T-helper 1 cell treated with Interleukin-12 subunit alpha and Interleukin-12 subunit beta and Interleukin-4 antibody, amounts not matched to agents 30 ng/mL and 1 ng/mL, for 36 hours (primary cell): ENCODE measurements around the gene BBX. TPM values are rescaled to one million over a fixed set of nuclear protein-coding genes. Genes with fewer than 3 reads are reported as not detected.

Source experiments
- intact Hi-C: fragments of 100-400 bp; cut with micrococcal nuclease; formaldehyde crosslinking; loops from one replicate; pipeline ENCODE4 v1.15.1; 2024
- total RNA-seq: library from RNA; stranded (reverse); gene quantifications from 2 replicates; pipeline ENCODE4 v1.2.3, GENCODE V29; 2022

BBX gene
- total RNA-seq, 1 donor from 2014 or later, result 42.0 TPM

DNA sequence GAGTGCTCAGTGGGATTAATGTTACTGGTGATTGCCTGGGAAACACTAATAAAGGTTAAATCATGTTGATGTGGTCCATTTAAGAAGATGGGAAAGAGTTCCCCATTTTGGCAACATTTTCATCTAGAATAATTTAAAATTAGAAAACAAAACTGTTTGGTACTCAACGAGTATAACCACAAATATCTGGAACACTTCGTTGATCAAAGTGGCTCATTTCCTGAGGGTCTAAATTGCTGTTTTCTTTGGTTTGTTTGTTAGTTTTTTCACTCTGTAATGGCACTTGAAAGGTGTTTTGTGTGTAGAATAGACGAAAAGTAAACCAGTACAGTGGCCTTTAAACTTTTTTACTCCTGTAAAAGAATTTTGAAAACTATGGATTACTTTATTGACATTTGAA is 73.9 kb downstream of the BBX start:
- intact Hi-C loops, result loop anchor here (5.0 kb wide), 3 partner anchors 531 to 956 kb away; partner anchors contain the start of gene IFT57

DNA sequence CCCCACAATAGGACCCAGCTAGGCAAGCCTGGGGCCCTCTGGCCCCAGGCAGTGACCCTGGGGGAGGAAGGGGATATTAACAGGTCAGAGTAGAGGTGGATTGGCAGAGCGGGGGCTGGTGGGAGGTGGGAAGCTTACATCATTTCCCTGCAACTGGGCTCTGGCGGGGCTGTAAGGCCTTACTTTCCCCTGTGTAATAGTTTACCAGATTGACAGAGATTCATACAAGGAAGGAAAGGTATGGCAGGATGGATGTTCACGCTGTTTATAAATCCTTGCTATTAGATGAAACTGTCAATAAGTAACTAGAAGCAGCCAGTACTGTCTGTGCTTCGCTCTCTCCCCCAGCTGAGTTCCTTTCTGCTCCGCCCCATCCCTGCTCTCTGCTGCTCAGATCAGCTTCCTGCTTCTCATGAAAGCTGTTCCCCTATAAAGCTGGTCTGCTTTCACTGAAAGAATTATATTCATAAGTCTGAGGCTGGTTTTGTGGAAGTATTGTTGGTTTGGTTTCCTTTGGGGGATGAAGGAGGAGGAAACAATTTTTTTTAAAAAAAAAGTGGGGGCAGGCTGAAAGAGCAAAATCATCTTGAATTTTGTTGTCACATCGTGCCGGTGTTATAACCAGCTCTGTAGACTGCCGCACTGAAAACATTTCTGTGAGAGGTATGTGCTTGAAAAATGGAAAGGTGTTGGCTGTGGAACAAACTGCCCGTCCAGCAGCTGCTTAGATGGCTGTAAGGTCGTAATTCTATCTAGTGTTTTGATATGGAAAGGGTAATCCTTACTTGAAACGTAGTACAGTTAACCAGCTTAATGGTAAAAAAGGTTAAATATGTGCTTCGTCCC is 76.4 kb downstream of the BBX start:
- intact Hi-C loops, result loop anchor here (1.0 to 5.0 kb wide), 5 partner anchors 77 to 953 kb away; partner anchors contain the start of genes BBX and IFT57

DNA sequence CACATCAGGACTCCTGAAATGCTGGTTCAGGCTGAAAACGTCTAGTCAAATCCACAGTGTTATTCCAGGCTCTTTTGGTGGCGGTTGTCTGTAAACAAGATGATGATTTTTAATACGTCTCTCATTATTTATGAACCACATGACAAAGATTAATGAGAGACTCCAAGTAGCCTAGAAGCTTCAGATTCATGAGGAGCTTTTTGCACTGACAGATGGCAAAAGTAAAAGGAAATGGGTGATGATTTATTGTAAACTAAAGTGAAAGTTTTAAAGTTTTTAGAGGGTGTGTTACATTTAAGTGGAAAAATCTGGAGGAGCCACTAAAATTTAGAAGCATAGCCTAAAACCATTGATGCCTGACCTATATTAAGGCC is 77.0 kb downstream of the BBX start:
- intact Hi-C loops, result loop anchor here (1.0 to 5.0 kb wide), 5 partner anchors 77 to 953 kb away; partner anchors contain the start of genes BBX and IFT57

DNA sequence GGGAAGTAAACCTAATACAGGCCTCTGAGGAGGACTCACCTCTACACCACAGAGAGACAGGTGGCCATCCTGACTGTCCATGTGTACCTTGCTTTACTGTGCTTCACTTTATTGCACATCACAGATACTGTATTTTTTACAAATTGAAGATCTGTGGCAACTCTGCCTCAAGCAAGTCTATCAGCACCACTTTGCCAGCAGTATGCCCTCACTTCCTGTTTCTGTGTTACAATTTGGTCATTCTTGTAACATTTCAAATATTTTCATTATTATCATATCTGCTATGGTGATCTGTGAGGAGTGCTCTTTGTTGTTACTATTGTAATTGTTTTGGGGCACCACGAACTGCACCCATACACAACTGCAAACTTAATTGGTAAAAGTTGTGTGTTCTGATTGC is 78.0 kb downstream of the BBX start:
- intact Hi-C loops, result no loop called here

DNA sequence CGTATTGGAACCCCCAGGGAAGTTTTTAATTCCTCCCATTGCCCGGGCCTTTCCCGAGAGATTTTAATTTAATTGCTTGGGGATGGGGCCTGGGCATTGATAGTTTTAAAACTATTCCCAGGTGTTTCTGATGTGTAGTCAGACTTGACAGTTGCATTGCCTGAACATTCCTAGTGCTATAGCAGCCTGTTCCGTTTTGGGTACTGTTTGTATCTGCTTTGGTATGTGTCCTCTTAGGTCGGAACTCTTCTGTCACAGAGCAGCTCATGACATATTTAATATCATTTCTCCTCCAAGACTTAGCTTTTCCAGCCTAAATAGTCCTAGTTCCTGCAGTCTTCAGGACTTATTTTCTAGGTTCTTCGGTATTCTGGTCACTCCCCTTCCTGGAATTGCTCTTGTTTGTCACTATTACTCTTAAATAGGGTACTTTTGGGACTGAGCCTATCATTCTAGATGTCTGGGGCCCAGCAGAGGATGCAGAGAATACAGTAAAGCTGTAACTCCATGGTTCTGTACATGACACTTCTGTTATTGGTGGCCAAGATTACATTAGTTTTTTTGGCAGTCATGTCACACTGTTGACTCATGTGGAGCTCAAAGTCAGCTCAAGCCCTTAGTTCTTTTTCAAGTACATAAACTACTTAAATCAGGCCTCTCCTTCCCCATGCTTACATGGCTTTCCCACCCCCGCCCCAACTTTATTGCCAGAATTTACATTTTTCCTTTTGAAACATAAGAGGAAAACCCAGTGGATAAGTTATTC is 81.5 kb downstream of the BBX start:
- intact Hi-C loops, result no loop called here

DNA sequence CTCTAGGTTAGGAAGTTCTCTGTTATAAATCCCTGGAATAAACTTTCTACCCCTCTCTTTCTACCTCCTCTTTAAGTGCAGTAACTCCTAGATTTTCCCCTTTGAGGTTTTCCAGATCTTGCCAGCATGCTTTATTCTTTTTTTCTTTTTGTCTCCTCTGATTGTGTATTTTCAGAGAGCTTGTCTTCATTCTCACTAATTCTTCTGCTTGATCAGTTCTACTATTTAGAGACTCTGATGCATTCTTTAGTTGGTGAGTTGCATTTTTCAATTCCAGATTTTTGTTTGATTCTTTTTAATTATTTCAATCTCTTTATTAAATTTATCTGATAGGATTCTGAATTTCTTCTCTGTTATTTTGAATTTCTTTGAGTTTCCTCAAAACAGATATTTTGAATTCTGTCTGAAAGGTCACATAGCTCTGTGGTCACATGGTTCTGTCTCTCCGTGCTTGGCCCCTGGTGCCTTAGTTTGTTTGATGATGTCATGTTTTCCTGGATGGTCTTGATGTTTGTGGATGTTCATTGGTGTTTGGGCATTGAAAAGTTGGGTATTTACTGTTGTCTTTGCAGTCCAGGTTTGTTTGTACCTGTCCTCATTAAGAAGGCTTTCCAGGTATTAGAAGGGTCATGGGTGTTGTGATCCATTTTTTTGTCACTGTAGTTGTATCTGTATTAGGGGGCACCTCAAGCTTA is 89.2 kb downstream of the BBX start:
- intact Hi-C loops, result no loop called here

DNA sequence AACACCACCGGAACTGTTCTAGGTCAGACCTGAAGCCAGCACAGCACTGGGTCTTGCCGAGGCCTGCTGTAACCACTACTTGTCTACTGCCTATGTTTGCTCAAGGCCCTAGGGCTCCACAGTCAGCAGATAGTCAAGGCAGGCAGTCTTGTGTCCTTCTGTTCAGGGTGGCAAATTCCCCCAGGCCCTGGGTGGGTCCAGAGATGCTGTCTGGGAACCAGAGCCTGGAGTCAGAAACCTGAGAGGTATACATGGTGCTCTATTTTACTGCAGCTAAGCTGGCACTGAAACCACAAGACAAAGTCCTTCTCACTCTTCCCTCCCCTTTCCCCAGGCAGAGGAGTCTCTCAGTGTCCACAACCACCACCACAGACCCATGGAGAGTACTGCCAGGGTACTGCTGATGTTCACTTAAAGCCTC is 89.9 kb downstream of the BBX start:
- intact Hi-C loops, result no loop called here

DNA sequence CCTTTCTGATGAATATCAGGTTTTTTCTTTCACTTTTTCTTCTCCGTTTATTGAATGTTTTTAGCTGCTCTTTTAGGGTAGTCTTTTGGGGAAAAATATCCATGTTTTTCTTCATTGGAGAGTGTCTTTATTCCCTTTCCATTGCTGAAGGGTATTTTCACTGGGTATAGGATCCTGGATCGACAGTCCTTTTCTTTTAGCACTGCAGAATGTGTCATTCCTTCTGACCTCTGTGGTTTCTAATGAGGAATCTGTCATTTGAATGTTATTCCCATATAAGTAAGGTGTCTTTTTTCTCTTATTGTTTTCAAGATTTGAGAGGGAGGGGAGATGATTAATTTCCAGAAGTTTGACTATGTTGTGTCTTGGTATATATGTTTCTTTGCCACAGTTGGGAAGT is 96.8 kb downstream of the BBX start:
- intact Hi-C loops, result no loop called here

DNA sequence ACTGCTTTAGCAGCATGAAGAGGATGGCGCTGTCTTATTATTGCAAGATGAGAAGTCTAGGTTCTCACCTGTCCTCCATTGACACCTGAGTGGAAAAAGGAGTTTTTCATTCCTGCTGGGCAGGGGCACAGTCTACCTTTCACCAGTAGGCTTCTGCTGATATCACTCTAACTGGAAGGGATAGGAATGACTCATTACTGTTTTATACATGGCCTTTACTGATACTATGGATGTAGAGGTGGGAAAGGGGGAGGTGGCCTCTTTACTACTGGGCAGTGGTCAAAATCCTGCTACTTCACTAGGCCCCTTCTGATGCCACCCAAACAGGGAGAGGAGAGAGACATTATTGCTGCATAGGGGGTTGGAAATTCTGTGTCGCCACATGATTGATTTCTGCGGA is 97.8 kb downstream of the BBX start:
- intact Hi-C loops, result no loop called here

DNA sequence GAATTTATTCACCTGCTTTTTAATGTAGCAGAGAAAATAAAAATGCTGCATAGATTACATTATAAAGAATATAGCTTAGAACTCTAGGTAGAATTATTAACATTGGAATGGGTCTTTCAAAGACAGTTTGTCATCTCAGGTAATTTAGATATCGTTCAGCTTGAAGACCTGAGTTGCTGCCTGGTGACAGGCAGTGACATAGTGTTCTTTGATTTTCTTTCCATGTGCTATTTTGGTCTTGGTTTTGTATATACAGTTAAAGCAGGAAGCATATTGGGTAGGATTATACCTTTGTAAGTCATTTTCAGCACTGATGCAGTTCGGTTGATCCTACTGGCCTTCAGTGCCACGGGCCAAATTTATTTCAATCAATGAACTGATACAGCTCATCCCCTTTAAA is 98.7 kb downstream of the BBX start:
- intact Hi-C loops, result no loop called here

DNA sequence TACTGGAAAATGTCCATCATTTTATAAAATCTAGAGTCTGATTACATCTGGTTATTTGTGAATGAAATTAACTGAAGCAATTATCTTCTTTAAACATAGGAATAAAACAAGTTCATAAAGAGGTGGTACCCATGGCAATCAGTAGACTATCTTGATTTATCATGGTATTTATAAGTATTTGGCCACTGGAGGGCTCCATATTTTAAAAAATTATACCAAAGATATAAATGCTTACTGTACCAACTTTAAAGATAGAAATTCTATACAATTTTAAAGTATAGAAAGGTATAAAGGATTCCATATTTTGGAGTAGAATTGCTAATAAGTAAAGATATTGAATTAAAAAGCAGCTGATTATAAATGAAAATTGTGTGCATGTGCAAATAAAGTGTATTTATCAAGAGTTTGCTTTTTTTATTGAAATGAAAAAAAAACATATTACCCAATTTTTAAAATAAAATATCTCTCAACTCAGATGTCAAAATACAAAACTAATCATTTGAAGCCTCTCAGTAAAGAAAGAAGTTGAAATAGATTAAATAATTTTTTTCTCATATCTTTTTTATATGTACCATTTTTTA is 105.3 kb downstream of the BBX start:
- intact Hi-C loops, result no loop called here

DNA sequence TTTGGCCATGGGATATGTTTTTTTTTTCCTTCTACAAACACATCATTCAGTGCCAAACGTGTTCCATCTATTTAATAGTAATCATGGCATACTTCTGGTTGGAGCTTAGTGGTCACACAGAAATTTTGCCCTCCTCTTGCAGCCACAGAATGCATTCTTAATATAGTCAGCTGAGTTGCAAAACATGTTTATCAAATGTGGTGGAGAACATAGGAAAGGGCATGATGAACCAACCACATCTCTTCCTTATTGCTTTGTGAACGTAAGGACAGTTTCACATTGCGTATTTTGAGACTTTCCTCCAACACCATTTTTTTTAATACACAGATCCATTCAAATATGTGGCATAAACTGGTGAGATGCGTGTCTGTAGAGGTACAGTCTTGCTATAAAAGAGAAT is 106.8 kb downstream of the BBX start:
- intact Hi-C loops, result no loop called here

DNA sequence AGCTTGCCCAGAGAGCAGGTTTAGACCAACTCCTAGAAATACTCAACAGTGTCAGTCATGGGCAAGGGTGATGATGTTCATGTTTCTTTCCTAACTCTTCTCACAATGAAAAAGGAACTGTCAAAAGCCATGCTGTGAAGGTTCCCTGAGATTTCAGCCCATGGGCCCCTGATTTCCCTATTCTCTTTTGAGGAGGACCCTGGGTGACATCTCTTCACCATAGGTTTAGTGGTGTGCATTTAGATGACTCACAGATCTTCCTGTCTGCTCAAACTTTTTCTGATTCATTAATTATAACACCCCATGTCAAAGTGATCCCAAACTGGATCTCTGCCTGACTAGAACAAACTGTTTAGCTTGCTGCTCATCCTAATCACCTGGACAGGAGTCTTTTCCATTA is 108.0 kb downstream of the BBX start:
- intact Hi-C loops, result no loop called here

DNA sequence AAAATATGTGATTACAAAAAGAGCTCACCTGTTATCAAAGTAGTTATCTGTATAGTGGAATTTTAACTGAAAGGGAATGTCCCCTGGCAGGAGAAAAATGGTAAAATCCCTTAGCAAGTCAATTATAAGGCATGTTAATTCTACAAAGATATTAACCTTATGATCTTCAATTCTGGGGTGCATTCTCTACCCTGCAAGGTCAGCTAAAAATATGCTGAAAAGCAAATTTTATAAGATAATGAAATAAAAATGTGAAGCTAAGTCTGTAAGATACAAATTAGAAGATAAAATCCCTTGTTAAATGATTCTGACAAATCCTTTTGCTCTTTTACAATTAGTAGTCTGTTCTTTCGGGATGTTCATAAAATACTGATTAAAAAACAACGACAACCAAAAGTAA is 109.8 kb downstream of the BBX start:
- intact Hi-C loops, result no loop called here

DNA sequence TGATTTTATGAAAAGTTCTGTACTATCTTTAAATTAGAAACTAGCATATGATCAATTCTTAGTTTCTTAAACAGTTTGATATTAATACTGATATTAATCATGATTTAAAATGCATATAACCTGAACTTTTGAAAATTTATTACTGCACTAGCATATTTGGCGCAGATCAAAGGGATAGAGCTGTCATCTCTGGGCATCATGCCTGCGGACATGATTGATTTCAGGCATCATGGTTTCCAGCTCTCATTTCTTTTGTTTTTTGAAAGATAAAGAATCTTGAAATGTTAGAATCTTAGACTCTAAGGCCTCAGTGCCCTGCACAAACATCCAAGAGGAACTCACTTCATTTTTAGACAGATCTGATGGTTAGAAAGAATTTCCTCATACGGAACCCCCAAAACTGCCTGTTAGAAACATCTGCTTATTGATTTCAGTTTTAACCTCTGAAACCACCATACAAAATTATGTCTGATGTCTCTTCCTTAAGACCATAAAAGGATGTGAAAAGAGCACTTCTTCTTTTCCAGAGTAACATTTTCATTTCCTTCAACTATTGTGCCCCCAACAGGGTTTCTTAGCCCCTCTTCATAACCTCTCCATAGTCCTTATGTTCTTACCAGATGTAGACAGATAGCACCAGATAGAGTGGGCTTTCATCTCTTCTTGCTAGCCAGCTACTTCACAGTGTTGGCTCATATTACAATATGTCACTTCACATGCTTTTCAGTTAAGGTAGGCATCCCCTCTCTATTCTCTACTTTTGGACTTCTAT is 110.8 kb downstream of the BBX start:
- intact Hi-C loops, result no loop called here

DNA sequence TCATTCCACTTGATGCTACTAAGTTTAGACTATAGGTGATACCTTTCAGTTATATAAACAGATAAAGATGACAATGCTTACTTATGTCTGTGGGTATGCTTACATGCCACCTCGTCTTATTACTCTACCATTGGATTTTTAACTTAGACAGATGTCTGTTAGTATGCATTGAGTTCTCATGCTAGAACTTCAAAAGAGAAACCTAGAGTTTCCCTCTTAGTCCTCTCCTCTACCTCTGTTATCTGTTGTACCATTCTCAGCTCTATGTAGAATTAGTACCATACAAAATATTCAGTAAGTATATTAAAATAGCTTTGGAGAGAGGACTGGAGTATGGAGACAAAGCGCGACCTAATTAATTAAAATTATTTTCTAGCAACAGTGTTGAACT is 111.3 kb downstream of the BBX start:
- intact Hi-C loops, result no loop called here

DNA sequence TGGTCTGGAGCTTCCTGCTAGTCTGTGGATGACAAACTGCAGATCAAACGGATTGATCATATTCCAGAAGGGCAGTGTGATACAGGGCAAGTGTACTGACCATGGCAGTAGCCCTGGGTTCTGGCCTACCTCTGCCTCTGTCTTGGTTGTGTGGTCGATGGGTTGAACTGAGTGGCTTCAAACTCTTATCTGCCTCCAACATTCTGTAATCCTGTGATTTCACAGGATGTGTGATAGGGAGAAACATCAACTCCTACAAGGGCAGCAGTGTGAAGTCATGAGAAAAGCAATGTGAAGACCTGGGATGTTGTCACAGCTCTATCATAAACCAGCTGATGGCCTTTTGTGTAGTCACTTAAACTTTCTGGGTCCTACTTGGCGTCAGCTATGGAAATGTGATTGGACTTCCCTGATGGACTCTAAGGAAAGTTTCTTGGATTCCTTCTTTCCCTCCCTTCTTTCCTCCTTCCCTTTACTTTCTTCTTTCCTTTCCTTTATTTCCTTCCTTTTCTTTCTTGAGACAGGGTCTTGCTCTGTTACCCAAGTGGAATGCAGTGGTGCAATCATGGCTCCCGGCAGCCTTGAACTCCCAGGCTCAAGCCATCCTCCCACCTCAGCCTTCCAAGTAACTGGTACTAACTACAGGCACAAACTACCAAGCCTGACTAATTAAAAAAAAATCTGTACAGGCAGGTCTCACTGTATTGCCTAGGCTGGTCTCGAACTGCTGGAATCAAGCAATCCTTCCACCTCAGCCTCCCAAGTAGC is 114.8 kb downstream of the BBX start:
- intact Hi-C loops, result no loop called here

DNA sequence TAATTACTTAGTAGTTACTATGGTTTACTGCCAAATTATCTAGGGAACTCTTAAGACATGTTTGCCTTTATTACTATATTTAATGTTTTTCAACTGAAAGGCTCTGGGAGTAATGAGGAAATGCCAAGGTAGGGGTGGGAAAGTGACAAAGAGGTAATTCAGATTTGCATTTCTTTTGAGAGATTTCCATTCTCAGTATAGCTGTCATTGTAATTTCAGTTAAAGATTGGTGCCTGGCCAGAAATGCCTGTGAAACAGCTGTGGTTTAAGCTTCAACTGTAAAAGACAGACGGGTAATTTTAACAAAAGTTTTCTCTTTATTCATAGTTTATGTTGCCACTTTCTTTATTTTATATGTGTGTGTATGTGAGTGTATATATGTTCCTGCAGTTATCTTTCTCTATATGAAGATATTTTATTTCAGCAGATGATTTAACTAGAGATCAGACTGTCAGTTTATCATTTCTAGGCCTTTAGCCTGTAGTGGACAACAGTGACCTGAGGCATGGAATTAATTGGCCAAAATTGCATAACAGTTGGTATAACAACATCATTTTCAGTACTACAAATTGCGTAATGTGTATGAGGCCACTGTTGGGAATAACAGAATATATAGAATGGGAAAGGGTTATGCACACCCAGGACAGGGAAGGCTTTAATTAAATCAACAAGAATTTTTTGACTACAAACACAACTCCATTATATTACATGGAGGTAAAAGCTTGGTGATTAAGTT is 119.0 kb downstream of the BBX start:
- intact Hi-C loops, result no loop called here
